HEK293 (cell line): ENCODE measurements around the gene MUC2.

ENCODE experiments used
- PRDM6 ChIP-seq: fragments of 450-650 bp; formaldehyde crosslinking; IDR thresholded peaks from 2 replicates; pipeline ENCODE4 v1.5.1; 2017; ENCODE audit warnings: missing biosample characterization, missing genetic modification characterization
- ZNF571 ChIP-seq: fragments of 450-650 bp; formaldehyde crosslinking; IDR thresholded peaks from 2 replicates; pipeline ENCODE4 v1.5.0; 2017; ENCODE audit warnings: missing biosample characterization, missing genetic modification characterization
- TF ChIP-seq, protein P1 (sequence below): fragments of 450-650 bp; formaldehyde crosslinking; IDR thresholded peaks from 2 replicates; pipeline ENCODE4 v1.5.1; 2016; ENCODE audit warnings: missing biosample characterization, missing genetic modification characterization
- TF ChIP-seq, protein P2 (sequence below): fragments of 450-650 bp; formaldehyde crosslinking; IDR thresholded peaks from 2 replicates; pipeline ENCODE4 v1.5.1; 2016; ENCODE audit warnings: missing biosample characterization, missing genetic modification characterization

DNA sequence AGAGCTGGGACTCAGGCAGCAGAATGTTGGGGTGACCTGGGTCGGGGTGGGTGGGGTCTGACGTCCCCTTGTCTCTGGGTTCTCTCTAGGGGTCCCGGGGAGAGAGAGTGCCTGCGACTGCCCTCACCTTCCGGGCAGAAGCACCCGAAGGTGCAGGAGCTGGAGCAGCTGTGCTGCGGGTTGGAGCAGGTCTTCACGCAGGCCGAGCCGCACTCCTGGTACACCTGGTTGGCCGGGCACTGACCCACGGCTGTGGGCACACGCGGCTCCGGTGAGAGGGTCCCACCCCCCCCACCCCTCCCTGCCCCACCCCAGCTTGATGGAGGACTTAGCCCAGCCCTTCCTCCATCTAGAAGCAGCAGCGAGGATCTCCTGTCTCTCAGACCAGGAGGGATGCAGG is 44.6 kb upstream of the MUC2 start:
- TF ChIP-seq, protein P1, sequence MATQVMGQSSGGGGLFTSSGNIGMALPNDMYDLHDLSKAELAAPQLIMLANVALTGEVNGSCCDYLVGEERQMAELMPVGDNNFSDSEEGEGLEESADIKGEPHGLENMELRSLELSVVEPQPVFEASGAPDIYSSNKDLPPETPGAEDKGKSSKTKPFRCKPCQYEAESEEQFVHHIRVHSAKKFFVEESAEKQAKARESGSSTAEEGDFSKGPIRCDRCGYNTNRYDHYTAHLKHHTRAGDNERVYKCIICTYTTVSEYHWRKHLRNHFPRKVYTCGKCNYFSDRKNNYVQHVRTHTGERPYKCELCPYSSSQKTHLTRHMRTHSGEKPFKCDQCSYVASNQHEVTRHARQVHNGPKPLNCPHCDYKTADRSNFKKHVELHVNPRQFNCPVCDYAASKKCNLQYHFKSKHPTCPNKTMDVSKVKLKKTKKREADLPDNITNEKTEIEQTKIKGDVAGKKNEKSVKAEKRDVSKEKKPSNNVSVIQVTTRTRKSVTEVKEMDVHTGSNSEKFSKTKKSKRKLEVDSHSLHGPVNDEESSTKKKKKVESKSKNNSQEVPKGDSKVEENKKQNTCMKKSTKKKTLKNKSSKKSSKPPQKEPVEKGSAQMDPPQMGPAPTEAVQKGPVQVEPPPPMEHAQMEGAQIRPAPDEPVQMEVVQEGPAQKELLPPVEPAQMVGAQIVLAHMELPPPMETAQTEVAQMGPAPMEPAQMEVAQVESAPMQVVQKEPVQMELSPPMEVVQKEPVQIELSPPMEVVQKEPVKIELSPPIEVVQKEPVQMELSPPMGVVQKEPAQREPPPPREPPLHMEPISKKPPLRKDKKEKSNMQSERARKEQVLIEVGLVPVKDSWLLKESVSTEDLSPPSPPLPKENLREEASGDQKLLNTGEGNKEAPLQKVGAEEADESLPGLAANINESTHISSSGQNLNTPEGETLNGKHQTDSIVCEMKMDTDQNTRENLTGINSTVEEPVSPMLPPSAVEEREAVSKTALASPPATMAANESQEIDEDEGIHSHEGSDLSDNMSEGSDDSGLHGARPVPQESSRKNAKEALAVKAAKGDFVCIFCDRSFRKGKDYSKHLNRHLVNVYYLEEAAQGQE, result no peak
- TF ChIP-seq, protein P2, sequence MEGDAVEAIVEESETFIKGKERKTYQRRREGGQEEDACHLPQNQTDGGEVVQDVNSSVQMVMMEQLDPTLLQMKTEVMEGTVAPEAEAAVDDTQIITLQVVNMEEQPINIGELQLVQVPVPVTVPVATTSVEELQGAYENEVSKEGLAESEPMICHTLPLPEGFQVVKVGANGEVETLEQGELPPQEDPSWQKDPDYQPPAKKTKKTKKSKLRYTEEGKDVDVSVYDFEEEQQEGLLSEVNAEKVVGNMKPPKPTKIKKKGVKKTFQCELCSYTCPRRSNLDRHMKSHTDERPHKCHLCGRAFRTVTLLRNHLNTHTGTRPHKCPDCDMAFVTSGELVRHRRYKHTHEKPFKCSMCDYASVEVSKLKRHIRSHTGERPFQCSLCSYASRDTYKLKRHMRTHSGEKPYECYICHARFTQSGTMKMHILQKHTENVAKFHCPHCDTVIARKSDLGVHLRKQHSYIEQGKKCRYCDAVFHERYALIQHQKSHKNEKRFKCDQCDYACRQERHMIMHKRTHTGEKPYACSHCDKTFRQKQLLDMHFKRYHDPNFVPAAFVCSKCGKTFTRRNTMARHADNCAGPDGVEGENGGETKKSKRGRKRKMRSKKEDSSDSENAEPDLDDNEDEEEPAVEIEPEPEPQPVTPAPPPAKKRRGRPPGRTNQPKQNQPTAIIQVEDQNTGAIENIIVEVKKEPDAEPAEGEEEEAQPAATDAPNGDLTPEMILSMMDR (tag by site-specific recombination), result no peak
- TF ChIP-seq PRDM6 (no peak), ZNF571 (no peak)
